Liver (tissue), 3 donors: Measurements from ENCODE around the gene ILDR2.

ENCODE experiments used
- CTCF ChIP-seq: fragments of 150-350 bp; IDR thresholded peaks from 2 replicates; pipeline ENCODE4 v1.5.1; 2017; ENCODE audit warnings: improper control_type of control experiment, low read depth, low read length; ENCODE audit not compliant: missing input control
- GABPA ChIP-seq, 2 donors: IDR thresholded peaks in 1 of 2; conservative IDR thresholded peaks in 1 of 2; 2 replicates each; pipeline ENCODE4 v1.6.1; 2016; ENCODE audit warnings: antibody characterized with exemption in 2 of 2, mild to moderate bottlenecking in 1 of 2, moderate library complexity in 1 of 2
- JUND ChIP-seq, 2 donors: IDR thresholded peaks; 2 replicates each; pipeline ENCODE4 v1.6.1; 2016; ENCODE audit warnings: antibody characterized with exemption in 2 of 2
- RAD21 ChIP-seq, 2 donors: IDR thresholded peaks; 2 replicates each; pipeline ENCODE4 v1.6.1; 2016; ENCODE audit warnings: antibody characterized with exemption in 2 of 2, mild to moderate bottlenecking in 2 of 2
- SP1 ChIP-seq: IDR thresholded peaks from 2 replicates; pipeline ENCODE4 v1.6.1; 2018; ENCODE audit warnings: antibody characterized with exemption, mild to moderate bottlenecking
- TAF1 ChIP-seq: conservative IDR thresholded peaks from 2 replicates; pipeline ENCODE4 v1.6.1; 2016; ENCODE audit warnings: antibody characterized with exemption, mild to moderate bottlenecking
- YY1 ChIP-seq: IDR thresholded peaks from 2 replicates; pipeline ENCODE4 v1.6.1; 2016; ENCODE audit warnings: antibody characterized with exemption, mild to moderate bottlenecking
- ZBTB33 ChIP-seq: IDR thresholded peaks from 2 replicates; pipeline ENCODE4 v1.6.1; 2016; ENCODE audit warnings: antibody characterized with exemption
- donor health status: healthy.
- donor health status: healthy.

- TF ChIP-seq CTCF (no peak), RAD21 (IDR thresholded peaks at IDR 0.05) (no peak), ZBTB33 (no peak), SP1 (no peak), JUND (IDR thresholded peaks at IDR 0.05) (no peak), TAF1 (no peak), GABPA (IDR thresholded peaks at IDR 0.05 in 1 of 2, conservative IDR thresholded peaks at IDR 0.05 in 1 of 2) (no peak), YY1 (no peak)
These were observed 18.5 kb downstream of the ILDR2 start for GRCh38 chr1:166956872-166957271.
